Mesothelial cell of epicardium (in vitro differentiated cells): ENCODE results near the gene HMCN1. TPM values are rescaled to one million over a fixed set of nuclear protein-coding genes. Genes with fewer than 3 reads are reported as not detected.

Experiments
- DNase-seq, 2 experiments: peaks; one replicate each; pipeline ENCODE4 v3.0.0; 2021; ENCODE audit warnings: low spot score in 2 of 2; ENCODE audit not compliant: unreplicated experiment in 2 of 2
- H3K27ac Mint-ChIP-seq: 2 replicates; pipeline ENCODE4 v1.8.0; 2021; ENCODE audit warnings: mixed read lengths
- H3K27me3 Mint-ChIP-seq: 2 replicates; pipeline ENCODE4 v1.8.0; 2021; ENCODE audit warnings: low read depth, mixed read lengths
- H3K36me3 Mint-ChIP-seq: 2 replicates; pipeline ENCODE4 v1.8.0; 2021; ENCODE audit warnings: mixed read lengths
- H3K4me1 Mint-ChIP-seq: 2 replicates; pipeline ENCODE4 v1.8.0; 2021; ENCODE audit warnings: mixed read lengths
- H3K4me3 Mint-ChIP-seq: 2 replicates; pipeline ENCODE4 v1.8.0; 2021; ENCODE audit warnings: mild to moderate bottlenecking, moderate library complexity, mixed read lengths
- H3K9me3 Mint-ChIP-seq: 2 replicates; pipeline ENCODE4 v1.8.0; 2021; ENCODE audit warnings: mixed read lengths
- total RNA-seq: library from RNA; stranded (reverse); gene quantifications from 3 replicates; pipeline ENCODE4 v1.2.1, GENCODE V29; 2021
- TF ChIP-seq, protein P1 (sequence below): fragments of 200-600 bp; sonication (generic); IDR thresholded peaks from one replicate; pipeline ENCODE4 v1.5.0; 2021; ENCODE audit warnings: antibody characterized with exemption; ENCODE audit not compliant: unreplicated experiment

The HMCN1 gene
- total RNA-seq, 1 donor from 2014 or later: 48.8 TPM

DNA sequence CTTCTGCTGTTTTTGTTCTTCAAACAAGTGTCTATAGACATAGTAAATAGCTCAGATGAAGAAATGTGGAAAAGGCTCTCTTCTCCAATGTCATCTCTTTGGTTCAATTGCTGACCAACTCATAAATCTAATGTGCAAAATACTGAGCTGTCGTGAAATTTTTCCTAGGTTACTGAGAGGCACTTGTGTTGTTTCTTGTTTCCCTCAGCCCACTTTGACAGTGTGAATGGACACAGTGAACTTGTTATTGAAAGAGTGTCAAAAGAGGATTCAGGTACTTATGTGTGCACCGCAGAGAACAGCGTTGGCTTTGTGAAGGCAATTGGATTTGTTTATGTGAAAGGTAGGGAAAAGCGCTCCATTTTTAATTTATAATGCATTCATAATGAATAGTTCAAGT, 395.6 kb downstream of the HMCN1 start:
- Mint-ChIP-seq H3K9me3 (no peaks in the 10 kb centered on the region), H3K27me3 (no peaks in the 10 kb centered on the region), H3K27ac (no peak overlapping the region), H3K4me3 (no peak overlapping the region), H3K36me3 (peaks cover 2% of the 10 kb centered on the region), H3K4me1 (no peaks in the 10 kb centered on the region)
- DNase-seq: no peak
- TF ChIP-seq, protein P1, sequence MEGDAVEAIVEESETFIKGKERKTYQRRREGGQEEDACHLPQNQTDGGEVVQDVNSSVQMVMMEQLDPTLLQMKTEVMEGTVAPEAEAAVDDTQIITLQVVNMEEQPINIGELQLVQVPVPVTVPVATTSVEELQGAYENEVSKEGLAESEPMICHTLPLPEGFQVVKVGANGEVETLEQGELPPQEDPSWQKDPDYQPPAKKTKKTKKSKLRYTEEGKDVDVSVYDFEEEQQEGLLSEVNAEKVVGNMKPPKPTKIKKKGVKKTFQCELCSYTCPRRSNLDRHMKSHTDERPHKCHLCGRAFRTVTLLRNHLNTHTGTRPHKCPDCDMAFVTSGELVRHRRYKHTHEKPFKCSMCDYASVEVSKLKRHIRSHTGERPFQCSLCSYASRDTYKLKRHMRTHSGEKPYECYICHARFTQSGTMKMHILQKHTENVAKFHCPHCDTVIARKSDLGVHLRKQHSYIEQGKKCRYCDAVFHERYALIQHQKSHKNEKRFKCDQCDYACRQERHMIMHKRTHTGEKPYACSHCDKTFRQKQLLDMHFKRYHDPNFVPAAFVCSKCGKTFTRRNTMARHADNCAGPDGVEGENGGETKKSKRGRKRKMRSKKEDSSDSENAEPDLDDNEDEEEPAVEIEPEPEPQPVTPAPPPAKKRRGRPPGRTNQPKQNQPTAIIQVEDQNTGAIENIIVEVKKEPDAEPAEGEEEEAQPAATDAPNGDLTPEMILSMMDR: no peak

DNA sequence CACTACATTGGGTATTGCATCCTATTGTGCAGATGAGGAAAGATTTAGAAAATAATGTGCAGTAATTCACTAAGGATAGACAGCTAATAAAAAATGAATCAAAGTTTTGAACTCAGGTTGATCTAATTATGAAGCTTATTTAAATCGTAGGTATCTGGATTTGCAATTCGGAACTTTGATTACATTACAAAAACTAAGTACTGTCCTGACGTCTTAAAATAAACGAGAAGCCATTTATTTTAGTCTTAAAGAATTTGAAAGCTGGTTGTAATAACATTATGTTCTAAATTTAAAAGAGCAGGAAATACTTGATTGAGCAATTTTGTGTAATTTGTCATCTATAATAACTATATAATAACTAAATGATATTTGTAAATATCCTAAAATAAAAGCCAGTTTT, 404.9 kb downstream of the HMCN1 start:
- Mint-ChIP-seq H3K4me3 (no peak overlapping the region), H3K36me3 (peaks cover 32% of the 10 kb centered on the region), H3K4me1 (peaks cover 7% of the 10 kb centered on the region), H3K27ac (no peak overlapping the region), H3K27me3 (no peaks in the 10 kb centered on the region), H3K9me3 (peaks cover 9% of the 10 kb centered on the region)
- TF ChIP-seq, protein P1: no peak
- DNase-seq: no peak

DNA sequence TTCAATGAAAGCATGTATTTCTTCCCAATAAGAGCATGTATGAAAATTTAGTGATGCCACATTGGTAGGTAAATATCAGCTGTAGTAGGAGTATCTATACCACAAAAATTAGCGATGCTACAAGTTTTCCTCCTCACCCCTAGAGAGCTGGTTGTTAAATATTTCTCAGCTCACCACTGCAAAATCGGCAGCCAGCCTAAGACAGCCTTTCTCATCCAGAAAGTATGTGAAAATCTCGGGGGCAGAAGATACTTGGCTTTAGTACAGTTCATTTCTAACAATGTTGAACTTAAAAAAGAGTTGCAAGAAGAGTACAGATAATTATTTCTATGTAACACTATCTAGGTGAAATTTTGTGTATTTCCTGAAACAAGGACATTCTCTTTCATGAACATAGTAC, 405.5 kb downstream of the HMCN1 start:
- H3K4me1 Mint-ChIP-seq: peaks cover 7% of the 10 kb centered on the region
- TF ChIP-seq, protein P1: no peak
- no peak overlapping the region for H3K27ac Mint-ChIP-seq
- H3K36me3 Mint-ChIP-seq: peaks cover 37% of the 10 kb centered on the region
- peaks cover 9% of the 10 kb centered on the region for H3K9me3 Mint-ChIP-seq
- no peak overlapping the region for H3K4me3 Mint-ChIP-seq
- H3K27me3 Mint-ChIP-seq: no peaks in the 10 kb centered on the region
- DNase-seq: no peak

DNA sequence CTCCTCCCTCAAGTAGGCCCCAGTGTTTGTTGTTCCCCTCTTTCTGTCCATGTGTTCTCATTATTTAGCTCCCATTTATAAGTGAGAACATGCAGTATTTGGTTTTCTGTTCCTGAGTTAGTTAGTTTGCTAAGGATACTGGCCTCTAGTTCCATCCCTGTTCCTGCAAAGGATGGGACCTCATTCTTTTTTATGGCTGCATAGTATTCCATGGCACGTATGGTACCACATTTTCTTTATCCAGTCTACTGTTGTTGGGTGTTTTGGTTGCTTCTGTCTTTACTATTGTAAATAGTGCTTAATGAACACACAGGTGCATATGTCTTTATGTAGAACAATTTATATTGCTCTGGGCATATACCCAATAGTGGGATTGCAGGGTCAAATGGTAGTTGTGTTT, 408.0 kb downstream of the HMCN1 start:
- H3K36me3 Mint-ChIP-seq: peaks cover 48% of the 10 kb centered on the region
- no peak for DNase-seq

DNA sequence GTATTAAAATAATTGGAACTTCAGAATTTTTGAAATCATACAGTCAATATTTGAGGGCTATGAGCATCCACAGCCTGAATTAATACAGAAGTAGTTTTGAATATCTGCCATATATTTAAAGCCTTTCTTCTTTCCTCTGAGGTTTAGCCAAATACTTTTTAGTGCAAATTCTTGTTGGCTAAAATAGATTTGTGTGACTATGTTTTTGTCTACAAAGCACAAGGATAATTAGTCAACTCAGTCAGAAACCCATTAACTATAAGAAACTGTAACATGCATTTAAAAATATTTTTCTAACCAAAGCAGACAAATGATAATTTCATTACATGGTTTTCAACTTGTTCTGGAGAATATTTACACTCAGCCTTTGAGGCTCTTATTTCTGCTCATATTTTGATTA, 408.7 kb downstream of the HMCN1 start:
- DNase-seq: no peak
- Mint-ChIP-seq H3K27me3 (no peaks in the 10 kb centered on the region), H3K36me3 (peaks cover 47% of the 10 kb centered on the region), H3K4me3 (no peak overlapping the region), H3K4me1 (peaks cover 7% of the 10 kb centered on the region), H3K27ac (peak overlapping the region; percentile 59), H3K9me3 (peaks cover 15% of the 10 kb centered on the region)
- TF ChIP-seq, protein P1: no peak

More for the DNA sequence above, 408.0 kb downstream of the HMCN1 start:
- peaks cover 7% of the 10 kb centered on the region for H3K4me1 Mint-ChIP-seq
- H3K27me3 Mint-ChIP-seq: no peaks in the 10 kb centered on the region
- peaks cover 12% of the 10 kb centered on the region for H3K9me3 Mint-ChIP-seq
- no peak overlapping the region for H3K27ac Mint-ChIP-seq
- no peak overlapping the region for H3K4me3 Mint-ChIP-seq
- TF ChIP-seq, protein P1: no peak

DNA sequence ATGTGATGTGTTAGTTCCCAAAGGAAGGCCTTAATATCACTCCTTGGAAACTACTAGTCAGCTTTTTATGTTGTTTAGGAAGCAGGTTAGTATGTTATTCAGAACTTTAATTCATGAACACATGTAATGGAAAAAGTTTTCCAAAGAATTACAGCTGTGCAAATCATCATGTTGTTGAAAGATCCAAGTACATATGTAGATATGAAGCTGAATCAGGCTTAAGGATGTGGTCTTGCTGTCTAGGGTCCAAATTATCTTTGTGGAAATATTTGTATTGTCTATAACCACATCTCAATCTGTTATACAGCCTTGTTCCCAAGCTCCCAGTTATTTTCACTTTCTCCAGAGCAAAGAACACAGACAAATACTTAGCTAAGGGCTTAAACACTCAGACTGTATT, 409.3 kb downstream of the HMCN1 start:
- H3K36me3 Mint-ChIP-seq: peaks cover 51% of the 10 kb centered on the region
- no peak for DNase-seq

More for the DNA sequence above, 409.3 kb downstream of the HMCN1 start:
- no peaks in the 10 kb centered on the region for H3K27me3 Mint-ChIP-seq
- TF ChIP-seq, protein P1: no peak
- no peak overlapping the region for H3K4me3 Mint-ChIP-seq
- H3K9me3 Mint-ChIP-seq: peaks cover 18% of the 10 kb centered on the region
- H3K27ac Mint-ChIP-seq: no peak overlapping the region
- H3K4me1 Mint-ChIP-seq: peaks cover 7% of the 10 kb centered on the region
